Measurements from ENCODE around the gene TUBGCP2.
A peak's percentile ranks its signal among the peaks of the same experiment; 100 is the strongest.

TUBGCP2 gene

DNA sequence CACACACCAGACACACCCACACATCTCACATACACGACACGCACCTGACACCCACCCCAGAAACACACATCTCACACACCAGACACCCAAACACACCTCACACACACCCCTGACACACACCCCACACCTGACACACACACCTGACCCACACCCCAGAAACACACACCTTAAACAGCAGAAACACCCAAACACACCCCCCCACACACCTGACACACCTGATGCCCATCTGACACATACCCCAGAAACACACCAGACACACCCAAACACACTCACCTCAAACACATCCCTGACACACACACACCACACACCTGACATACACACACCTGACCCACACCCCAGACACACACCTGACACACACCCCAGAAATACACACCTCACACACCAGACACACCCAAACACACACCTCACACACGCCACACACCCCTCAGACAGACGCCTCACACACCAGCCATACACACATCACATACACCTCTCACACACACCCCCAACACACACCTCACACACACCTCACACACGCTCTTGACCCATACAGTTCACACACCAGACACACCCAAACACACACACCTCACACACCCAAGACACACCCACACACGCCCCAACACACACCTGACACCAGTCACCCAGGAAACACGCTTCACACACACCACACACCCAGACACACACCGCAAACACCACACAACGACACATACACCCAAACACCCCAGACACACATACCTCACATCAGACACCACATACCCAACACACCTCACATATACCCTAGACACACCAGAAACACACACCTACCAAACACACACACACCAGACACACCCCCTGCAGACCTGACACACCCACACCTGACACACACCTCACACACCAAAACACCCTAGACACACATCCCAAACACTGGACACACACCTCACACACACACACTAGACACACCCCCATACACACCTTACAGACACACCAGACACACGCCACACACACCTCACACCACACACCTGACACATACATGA, 29.7 kb upstream of the TUBGCP2 start:
- TF ChIP-seq, protein P1, sequence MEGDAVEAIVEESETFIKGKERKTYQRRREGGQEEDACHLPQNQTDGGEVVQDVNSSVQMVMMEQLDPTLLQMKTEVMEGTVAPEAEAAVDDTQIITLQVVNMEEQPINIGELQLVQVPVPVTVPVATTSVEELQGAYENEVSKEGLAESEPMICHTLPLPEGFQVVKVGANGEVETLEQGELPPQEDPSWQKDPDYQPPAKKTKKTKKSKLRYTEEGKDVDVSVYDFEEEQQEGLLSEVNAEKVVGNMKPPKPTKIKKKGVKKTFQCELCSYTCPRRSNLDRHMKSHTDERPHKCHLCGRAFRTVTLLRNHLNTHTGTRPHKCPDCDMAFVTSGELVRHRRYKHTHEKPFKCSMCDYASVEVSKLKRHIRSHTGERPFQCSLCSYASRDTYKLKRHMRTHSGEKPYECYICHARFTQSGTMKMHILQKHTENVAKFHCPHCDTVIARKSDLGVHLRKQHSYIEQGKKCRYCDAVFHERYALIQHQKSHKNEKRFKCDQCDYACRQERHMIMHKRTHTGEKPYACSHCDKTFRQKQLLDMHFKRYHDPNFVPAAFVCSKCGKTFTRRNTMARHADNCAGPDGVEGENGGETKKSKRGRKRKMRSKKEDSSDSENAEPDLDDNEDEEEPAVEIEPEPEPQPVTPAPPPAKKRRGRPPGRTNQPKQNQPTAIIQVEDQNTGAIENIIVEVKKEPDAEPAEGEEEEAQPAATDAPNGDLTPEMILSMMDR (IDR thresholded peaks at IDR 0.05): no peak
- Mint-ChIP-seq H3K27me3 (ENCODE audit: low read depth, poor library complexity) (peaks cover 17% of the 10 kb centered on the region), H3K4me3 (no peak overlapping the region), H3K36me3 (ENCODE audit: low read depth) (no peaks in the 10 kb centered on the region), H3K9me3 (peaks cover 20% of the 10 kb centered on the region), H3K27ac (no peak overlapping the region), H3K4me1 (peaks cover 5% of the 10 kb centered on the region)
- DNase-seq: no peak

DNA sequence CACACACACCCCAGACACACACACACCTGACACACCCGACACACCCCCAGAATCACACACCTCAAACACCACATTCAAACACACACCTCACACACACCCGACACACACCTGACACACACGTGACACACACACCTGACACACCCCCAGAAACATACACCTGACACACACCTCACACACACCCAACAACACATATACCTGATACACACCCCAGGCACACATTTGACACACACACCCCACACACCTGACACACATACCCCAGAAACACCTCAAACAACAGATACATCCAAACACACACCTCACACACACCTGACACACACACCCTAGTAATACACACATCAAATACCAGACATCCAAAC, 28.7 kb upstream of the TUBGCP2 start:
- Mint-ChIP-seq H3K36me3 (ENCODE audit: low read depth) (peaks cover 5% of the 10 kb centered on the region), H3K27ac (no peak overlapping the region), H3K4me1 (no peaks in the 10 kb centered on the region), H3K4me3 (no peak overlapping the region), H3K9me3 (peaks cover 30% of the 10 kb centered on the region), H3K27me3 (ENCODE audit: low read depth, poor library complexity) (peaks cover 9% of the 10 kb centered on the region)
- TF ChIP-seq, protein P1 (IDR thresholded peaks at IDR 0.05): no peak
- DNase-seq: no peak

DNA sequence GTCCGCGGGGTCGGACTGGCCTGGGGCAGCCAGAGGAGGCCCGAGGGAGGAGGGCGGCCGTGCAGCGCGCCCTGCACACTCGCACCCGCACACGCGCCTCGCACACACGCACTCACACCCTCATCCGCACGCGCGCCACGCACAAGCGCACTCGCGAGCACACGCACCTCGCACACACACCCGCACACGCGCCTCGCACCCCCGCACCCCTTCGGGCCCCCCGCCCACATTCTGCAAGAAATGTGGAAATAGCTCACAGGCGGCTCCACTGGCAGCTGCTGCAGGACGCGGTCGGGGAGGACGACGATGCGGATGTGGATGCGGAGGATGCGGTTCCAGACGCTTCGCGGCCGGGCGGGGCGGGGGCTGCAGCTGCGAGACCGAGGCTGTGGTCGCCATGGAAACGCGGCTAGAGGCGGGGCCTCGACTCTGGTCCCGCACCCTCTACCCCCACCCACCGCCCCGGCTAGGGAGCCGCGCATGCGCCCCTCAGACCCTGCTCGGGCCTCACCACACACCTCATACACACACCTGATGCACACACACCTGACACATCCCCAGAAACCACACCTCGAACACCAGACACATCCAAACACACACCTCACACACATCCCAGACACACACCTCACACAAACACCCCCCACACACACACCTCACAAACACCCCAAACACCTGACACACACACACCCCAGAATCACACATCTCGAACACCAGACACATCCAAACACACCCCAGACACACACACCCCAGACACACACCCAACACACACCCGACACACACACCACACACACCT, 28.1 kb upstream of the TUBGCP2 start, which contains the start of gene CALY:
CALY (minus strand) TSS at position 320 of the 793 bp plus-strand sequence. CDS start 7,907 bp downstream, outside the sequence.
- DNase-seq: peak; percentile 83
- Mint-ChIP-seq H3K4me3 (no peak within 1 kb of the TSS), H3K4me1 (no peaks in the 10 kb centered on the region), H3K27me3 (ENCODE audit: low read depth, poor library complexity) (peaks cover 6% of the 10 kb centered on the region), H3K9me3 (peaks cover 32% of the 10 kb centered on the region), H3K27ac (no peak within 1 kb of the TSS), H3K36me3 (ENCODE audit: low read depth) (peaks cover 9% of the 10 kb centered on the region)
- TF ChIP-seq, protein P1 (IDR thresholded peaks at IDR 0.05): no peak

DNA sequence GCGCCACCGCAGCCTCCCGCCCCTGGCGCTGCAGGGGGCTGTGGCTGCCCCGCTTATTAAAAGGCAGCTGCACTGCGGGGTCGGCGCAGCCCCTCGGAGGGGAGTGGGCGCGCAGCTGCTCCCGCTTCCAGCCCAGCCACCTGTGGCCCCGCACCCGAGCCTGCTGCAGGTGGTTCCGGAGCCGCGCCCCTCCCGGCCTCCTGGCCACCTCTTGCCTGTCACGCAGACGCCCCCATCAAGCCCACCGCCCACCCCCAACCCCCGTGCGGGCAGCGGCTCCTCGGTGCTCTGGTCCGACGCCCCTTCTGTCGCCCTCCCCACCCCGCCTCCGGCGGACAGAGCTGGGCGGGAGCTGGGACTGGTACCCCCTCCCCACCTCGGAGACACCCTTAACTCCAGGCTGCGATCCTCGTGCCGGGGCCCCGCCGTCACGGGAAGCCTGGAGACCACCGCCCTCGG, 27.5 kb upstream of the TUBGCP2 start:
- DNase-seq: no peak
- no peaks in the 10 kb centered on the region for H3K4me1 Mint-ChIP-seq
- no peaks in the 10 kb centered on the region for H3K27me3 Mint-ChIP-seq (ENCODE audit: low read depth, poor library complexity)
- peaks cover 33% of the 10 kb centered on the region for H3K9me3 Mint-ChIP-seq
- H3K36me3 Mint-ChIP-seq (ENCODE audit: low read depth): peaks cover 9% of the 10 kb centered on the region
- TF ChIP-seq, protein P1 (IDR thresholded peaks at IDR 0.05): no peak
- H3K4me3 Mint-ChIP-seq: no peak overlapping the region
- H3K27ac Mint-ChIP-seq: no peak overlapping the region

DNA sequence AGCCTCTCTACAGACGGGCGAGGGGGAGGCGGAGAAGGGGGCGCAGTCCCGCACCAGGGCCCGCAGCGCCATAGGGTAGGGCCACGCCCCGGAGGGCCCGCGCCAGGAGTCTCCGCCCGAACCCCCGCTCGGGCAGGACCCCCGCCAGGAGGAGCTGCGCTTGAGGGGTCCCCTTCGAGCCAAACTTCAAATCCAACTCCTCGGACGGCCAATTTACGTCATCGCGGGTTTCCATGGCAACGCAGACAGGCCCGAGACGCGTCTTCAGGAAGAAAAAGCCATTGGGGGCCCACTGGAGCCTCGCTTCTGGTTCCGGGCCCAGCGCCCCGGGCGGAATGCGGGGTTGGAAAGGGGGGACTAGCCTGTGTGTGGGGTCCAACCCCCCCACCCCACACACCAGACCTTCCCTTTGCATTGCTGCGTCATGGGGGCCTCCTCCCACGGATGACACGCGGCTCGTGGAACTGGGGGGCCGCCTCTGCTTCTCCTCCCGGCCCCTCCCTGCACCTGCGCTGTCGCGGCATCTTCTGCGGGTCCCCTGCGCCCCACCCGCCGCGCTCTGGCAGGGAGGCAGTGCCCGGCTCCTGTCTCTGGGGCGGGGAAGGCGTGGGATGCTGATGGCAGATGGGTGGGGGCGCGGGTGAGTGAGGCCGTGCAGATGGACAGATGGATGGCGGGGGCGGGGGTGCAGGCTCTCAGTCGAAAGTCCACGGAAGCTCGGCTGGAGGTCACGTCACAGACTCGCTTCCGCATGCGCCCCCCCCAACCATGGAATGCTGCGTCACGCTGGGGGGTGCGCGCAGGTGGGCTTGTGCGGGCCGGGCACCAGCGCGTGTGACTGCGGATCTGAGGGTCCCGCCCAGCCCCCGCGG, 26.8 kb upstream of the TUBGCP2 start:
- no peaks in the 10 kb centered on the region for H3K27me3 Mint-ChIP-seq (ENCODE audit: low read depth, poor library complexity)
- H3K36me3 Mint-ChIP-seq (ENCODE audit: low read depth): peaks cover 9% of the 10 kb centered on the region
- peak overlapping the region; percentile 52 for H3K4me3 Mint-ChIP-seq
- H3K4me1 Mint-ChIP-seq: no peaks in the 10 kb centered on the region
- TF ChIP-seq, protein P1 (IDR thresholded peaks at IDR 0.05): no peak
- DNase-seq: peak; percentile 78
- H3K27ac Mint-ChIP-seq: no peak overlapping the region
- peaks cover 35% of the 10 kb centered on the region for H3K9me3 Mint-ChIP-seq
